Skeletal muscle tissue (tissue), 4 donors: ENCODE results near the gene ASAP2. TPM values are rescaled to one million over a fixed set of nuclear protein-coding genes. Genes with fewer than 3 reads are reported as not detected.

Source experiments
- H3K27ac ChIP-seq: one replicate; pipeline ENCODE4 v1.7.0; 2013; ENCODE audit warnings: mild to moderate bottlenecking, low read depth, low read length, inconsistent platforms
- H3K27me3 ChIP-seq, 3 donors: one replicate each; pipeline ENCODE4 v1.7.0; 2013; ENCODE audit warnings: low read length in 3 of 3; ENCODE audit not compliant: control insufficient read depth in 3 of 3, insufficient read depth in 3 of 3
- H3K36me3 ChIP-seq, 3 donors: one replicate each; pipeline ENCODE4 v1.7.0; 2013; ENCODE audit warnings: low read length in 3 of 3; ENCODE audit not compliant: control insufficient read depth in 3 of 3, insufficient read depth in 3 of 3
- H3K4me1 ChIP-seq, 3 donors: one replicate each; pipeline ENCODE4 v1.7.0; 2013; ENCODE audit warnings: low read length in 3 of 3, mild to moderate bottlenecking in 3 of 3; ENCODE audit not compliant: control insufficient read depth in 3 of 3, insufficient read depth in 3 of 3
- H3K4me3 ChIP-seq, 3 donors: one replicate each; pipeline ENCODE4 v1.7.0; 2013; ENCODE audit warnings: low read length in 3 of 3
- H3K9ac ChIP-seq, 3 donors: one replicate each; pipeline ENCODE4 v1.7.0; 2013; ENCODE audit warnings: low read length in 3 of 3, mild to moderate bottlenecking in 3 of 3, moderate library complexity in 2 of 3, low read depth in 1 of 3
- H3K9me3 ChIP-seq, 3 donors: one replicate each; pipeline ENCODE4 v1.7.0; 2013; ENCODE audit warnings: low read length in 3 of 3; ENCODE audit not compliant: control insufficient read depth in 3 of 3
- total RNA-seq: library from RNA; depleted of rRNA; stranded (reverse); fragments of >200 nt; gene quantifications from one replicate; pipeline ENCODE4 v1.2.3, GENCODE V29; 2014
- donor health status: Osteomylitis.

The ASAP2 gene
- total RNA-seq, 1 donor from 2014 or later: 17.7 TPM

- peaks cover 12 to 45% (median 16%) of the 10 kb centered on the region in 3 donors for H3K36me3 ChIP-seq
- H3K27me3 ChIP-seq: no peaks in the 10 kb centered on the region
- H3K9ac ChIP-seq: no peak overlapping the region
Observed at GRCh38 chr2:9355716-9356115, 149.1 kb downstream of the ASAP2 start.

GRCh38 chr2:9356261-9356660, 149.6 kb downstream of the ASAP2 start:
- no peaks in the 10 kb centered on the region for H3K27me3 ChIP-seq
- peaks cover 10 to 46% (median 16%) of the 10 kb centered on the region in 3 donors for H3K36me3 ChIP-seq
- no peak overlapping the region for H3K4me3 ChIP-seq
- no peak overlapping the region for H3K9ac ChIP-seq
- H3K9me3 ChIP-seq: no peaks in the 10 kb centered on the region
- H3K4me1 ChIP-seq: no peaks in the 10 kb centered on the region
- no peak overlapping the region for H3K27ac ChIP-seq

More at GRCh38 chr2:9355716-9356115, 149.1 kb downstream of the ASAP2 start:
- H3K9me3 ChIP-seq: no peaks in the 10 kb centered on the region
- H3K4me3 ChIP-seq: no peak overlapping the region
- no peaks in the 10 kb centered on the region for H3K4me1 ChIP-seq
- H3K27ac ChIP-seq: no peak overlapping the region

- no peaks in the 10 kb centered on the region for H3K4me1 ChIP-seq
- H3K4me3 ChIP-seq: no peak overlapping the region
- H3K36me3 ChIP-seq: peaks cover 7 to 34% (median 9%) of the 10 kb centered on the region in 3 donors
- no peaks in the 10 kb centered on the region for H3K27me3 ChIP-seq
- no peak overlapping the region for H3K27ac ChIP-seq
- H3K9ac ChIP-seq: no peak overlapping the region
- H3K9me3 ChIP-seq: no peaks in the 10 kb centered on the region
Observed at GRCh38 chr2:9358846-9359245, 152.2 kb downstream of the ASAP2 start.

GRCh38 chr2:9359463-9359862, 152.9 kb downstream of the ASAP2 start:
- H3K4me3 ChIP-seq: no peak overlapping the region
- H3K9me3 ChIP-seq: no peaks in the 10 kb centered on the region
- H3K4me1 ChIP-seq: no peaks in the 10 kb centered on the region
- H3K36me3 ChIP-seq: peaks cover 2 to 34% (median 9%) of the 10 kb centered on the region in 3 donors
- H3K9ac ChIP-seq: no peak overlapping the region
- H3K27ac ChIP-seq: no peak overlapping the region
- H3K27me3 ChIP-seq: no peaks in the 10 kb centered on the region

- no peak overlapping the region for H3K9ac ChIP-seq
- H3K4me3 ChIP-seq: no peak overlapping the region
- H3K27ac ChIP-seq: no peak overlapping the region
- H3K36me3 ChIP-seq: peaks cover 5 to 35% (median 9%) of the 10 kb centered on the region in 3 donors
- H3K4me1 ChIP-seq: no peaks in the 10 kb centered on the region
- H3K9me3 ChIP-seq: no peaks in the 10 kb centered on the region
- no peaks in the 10 kb centered on the region for H3K27me3 ChIP-seq
Observed at GRCh38 chr2:9360110-9360509, 153.5 kb downstream of the ASAP2 start.

GRCh38 chr2:9360701-9361100, 154.1 kb downstream of the ASAP2 start:
- H3K9me3 ChIP-seq: no peaks in the 10 kb centered on the region
- no peak overlapping the region for H3K4me3 ChIP-seq
- no peaks in the 10 kb centered on the region for H3K27me3 ChIP-seq
- H3K27ac ChIP-seq: no peak overlapping the region
- no peaks in the 10 kb centered on the region for H3K4me1 ChIP-seq
- H3K9ac ChIP-seq: no peak overlapping the region
- H3K36me3 ChIP-seq: peaks cover 9 to 38% (median 10%) of the 10 kb centered on the region in 3 donors

- Histone ChIP-seq H3K9me3 (no peaks in the 10 kb centered on the region), H3K4me1 (no peaks in the 10 kb centered on the region), H3K4me3 (no peak overlapping the region), H3K27me3 (no peaks in the 10 kb centered on the region), H3K36me3 (peaks cover under 1 to 38% (median 12%) of the 10 kb centered on the region in 3 donors), H3K9ac (no peak overlapping the region), H3K27ac (no peak overlapping the region)
Observed at GRCh38 chr2:9364373-9364772, 157.8 kb downstream of the ASAP2 start.

- peak overlapping the region in 1 of 3 donors; percentile 1 for H3K9ac ChIP-seq
- no peaks in the 10 kb centered on the region for H3K27me3 ChIP-seq
- H3K4me1 ChIP-seq: no peaks in the 10 kb centered on the region
- H3K4me3 ChIP-seq: no peak overlapping the region
- no peaks in the 10 kb centered on the region for H3K9me3 ChIP-seq
- peaks cover 0 to 33% (median 12%) of the 10 kb centered on the region in 3 donors for H3K36me3 ChIP-seq
- no peak overlapping the region for H3K27ac ChIP-seq
Observed at GRCh38 chr2:9364791-9365497, 158.3 kb downstream of the ASAP2 start.

GRCh38 chr2:9365498-9366019, 158.9 kb downstream of the ASAP2 start:
- no peaks in the 10 kb centered on the region for H3K4me1 ChIP-seq
- H3K9me3 ChIP-seq: no peaks in the 10 kb centered on the region
- H3K27ac ChIP-seq: no peak overlapping the region
- no peak overlapping the region for H3K9ac ChIP-seq
- H3K36me3 ChIP-seq: peaks cover 0 to 32% (median 14%) of the 10 kb centered on the region in 3 donors
- no peaks in the 10 kb centered on the region for H3K27me3 ChIP-seq
- H3K4me3 ChIP-seq: no peak overlapping the region

GRCh38 chr2:9366026-9366425, 159.4 kb downstream of the ASAP2 start:
- H3K9ac ChIP-seq: no peak overlapping the region
- peaks cover 0 to 30% (median 18%) of the 10 kb centered on the region in 3 donors for H3K36me3 ChIP-seq
- no peak overlapping the region for H3K27ac ChIP-seq
- no peaks in the 10 kb centered on the region for H3K4me1 ChIP-seq
- H3K4me3 ChIP-seq: no peak overlapping the region
- H3K27me3 ChIP-seq: no peaks in the 10 kb centered on the region
- H3K9me3 ChIP-seq: no peaks in the 10 kb centered on the region
